ENCODE results near the gene BANP. TPM values are rescaled to one million over a fixed set of nuclear protein-coding genes. Genes with fewer than 3 reads are reported as not detected.
"Not testable (repeated sequence)": the region's sequence is repeated elsewhere in the genome, so short reads cannot be mapped to it uniquely, and the experiment has no call there.

BANP gene
- total RNA-seq, 1 donor from 2014 or later: 20.6 TPM

- no peak overlapping the region for H3K4me3 ChIP-seq
- DNase-seq (no peak), ATAC-seq (no peak)
- TF ChIP-seq CTCF (IDR thresholded peaks at IDR 0.05): no peak
- H3K27ac ChIP-seq: no peak overlapping the region
- intact Hi-C loops (cut with DNase I): no loop called here
- no peaks in the 10 kb centered on the region for H3K9me3 ChIP-seq
- no peaks in the 10 kb centered on the region for H3K36me3 ChIP-seq
- no peaks in the 10 kb centered on the region for H3K4me1 ChIP-seq
- H3K27me3 ChIP-seq: no peaks in the 10 kb centered on the region
Measured at GRCh38 chr16:88120812-88121211, 169.6 kb downstream of the BANP start.

GRCh38 chr16:88121391-88121790 is 170.2 kb downstream of the BANP start:
- DNase-seq; H3K36me3 ChIP-seq; H3K27ac ChIP-seq; H3K4me1 ChIP-seq; H3K9me3 ChIP-seq; ATAC-seq; H3K27me3 ChIP-seq; intact Hi-C loops (cut with DNase I); H3K4me3 ChIP-seq: not testable (repeated sequence)

- ATAC-seq (no peak), DNase-seq (no peak)
- intact Hi-C loops (cut with DNase I): no loop called here
- Histone ChIP-seq H3K36me3 (no peaks in the 10 kb centered on the region), H3K4me1 (no peaks in the 10 kb centered on the region), H3K9me3 (no peaks in the 10 kb centered on the region), H3K4me3 (no peak overlapping the region), H3K27ac (no peak overlapping the region), H3K27me3 (no peaks in the 10 kb centered on the region)
- no peak for TF ChIP-seq CTCF (IDR thresholded peaks at IDR 0.05)
Measured at GRCh38 chr16:88121886-88122580, 170.8 kb downstream of the BANP start.

Other genes with a start within 250 kb of the BANP start
- 38.8 TPM for gene KLHDC4, start 185.4 kb upstream of the BANP start, total RNA-seq
- gene SLC7A5, start 81.9 kb upstream of the BANP start, total RNA-seq: 13.5 TPM
- not detected for gene CA5A, start 14.9 kb upstream of the BANP start, total RNA-seq